ENCODE data around the gene TGM2. TPM values are rescaled to one million over a fixed set of nuclear protein-coding genes. Genes with fewer than 3 reads are reported as not detected.

Gene TGM2
- total and polyA plus RNA-seq, 12 donors: 13.4 to 262 (median 98.3) TPM

- H3K9me3 ChIP-seq (replicated peaks in 1 of 3): no peaks in the 10 kb centered on the region
- no peak overlapping the region for H3K4me3 ChIP-seq
- peaks cover 14 to 31% of the 10 kb centered on the region in 2 donors for H3K4me1 ChIP-seq (replicated peaks in 1 of 2)
- DNase-seq: no peak
- TF ChIP-seq CTCF (IDR thresholded peaks at IDR 0.05) (no peak), POLR2A (IDR thresholded peaks at IDR 0.05) (no peak)
- WGBS, 4 donors: 85 to 97% (median 95%) methylated on average over 6 to 20 of the region's 20 CpGs
- H3K36me3 ChIP-seq (replicated peaks in 1 of 2): peaks cover 0 to 46% of the 10 kb centered on the region in 2 donors
- no peaks in the 10 kb centered on the region for H3K27me3 ChIP-seq
- no peak overlapping the region for H3K27ac ChIP-seq
- intact Hi-C loops (cut with DNase I): no loop called here
Observed at GRCh38 chr20:38146628-38147027, 18.4 kb downstream of the TGM2 start.

- H3K4me1 ChIP-seq (replicated peaks in 1 of 2): peaks cover 12 to 27% of the 10 kb centered on the region in 2 donors
- no peak for TF ChIP-seq POLR2A (IDR thresholded peaks at IDR 0.05)
- TF ChIP-seq CTCF (IDR thresholded peaks at IDR 0.05): no peak
- H3K36me3 ChIP-seq (replicated peaks in 1 of 2): peaks cover 0 to 46% of the 10 kb centered on the region in 2 donors
- 88 to 97% (median 91%) methylated on average over 4 of the region's 4 CpGs for WGBS, 4 donors
- intact Hi-C loops (cut with DNase I): no loop called here
- no peaks in the 10 kb centered on the region for H3K27me3 ChIP-seq
- DNase-seq: no peak
- no peak overlapping the region for H3K4me3 ChIP-seq
- no peak overlapping the region for H3K27ac ChIP-seq
- no peaks in the 10 kb centered on the region for H3K9me3 ChIP-seq (replicated peaks in 1 of 3)
Observed at GRCh38 chr20:38146156-38146555, 18.9 kb downstream of the TGM2 start.

GRCh38 chr20:38145729-38146075, 19.4 kb downstream of the TGM2 start:
- DNase-seq: no peak
- Histone ChIP-seq H3K4me1 (replicated peaks in 1 of 2) (peaks cover 12 to 26% of the 10 kb centered on the region in 2 donors), H3K27me3 (no peaks in the 10 kb centered on the region), H3K4me3 (no peak overlapping the region), H3K9me3 (replicated peaks in 1 of 3) (no peaks in the 10 kb centered on the region), H3K36me3 (replicated peaks in 1 of 2) (peaks cover 0 to 43% of the 10 kb centered on the region in 2 donors), H3K27ac (no peak overlapping the region)
- TF ChIP-seq POLR2A (IDR thresholded peaks at IDR 0.05): no peak
- no peak for TF ChIP-seq CTCF (IDR thresholded peaks at IDR 0.05)
- 91 to 96% (median 94%) methylated on average over 4 of the region's 4 CpGs for WGBS, 4 donors
- intact Hi-C loops (cut with DNase I): no loop called here

GRCh38 chr20:38144974-38145728, 19.9 kb downstream of the TGM2 start:
- 59 to 72% (median 70%) methylated on average over 9 of the region's 9 CpGs for WGBS, 4 donors
- Histone ChIP-seq H3K27ac (peak overlapping the region in 4 of 5 donors; percentile 33 to 92 (median 70)), H3K4me3 (no peak overlapping the region), H3K4me1 (replicated peaks in 1 of 2) (peaks cover 12 to 31% of the 10 kb centered on the region in 2 donors), H3K27me3 (no peaks in the 10 kb centered on the region), H3K36me3 (replicated peaks in 1 of 2) (peaks cover 0 to 39% of the 10 kb centered on the region in 2 donors), H3K9me3 (replicated peaks in 1 of 3) (no peaks in the 10 kb centered on the region)
- no peak for TF ChIP-seq POLR2A (IDR thresholded peaks at IDR 0.05)
- no peak for TF ChIP-seq CTCF (IDR thresholded peaks at IDR 0.05)
- DNase-seq: peak in 1 of 7 donors; percentile 20
- intact Hi-C loops (cut with DNase I): no loop called here
